ENCODE measurements around the gene ATP5PO. TPM values are rescaled to one million over a fixed set of nuclear protein-coding genes. Genes with fewer than 3 reads are reported as not detected.

The ATP5PO gene
- total and polyA plus RNA-seq, 4 donors = 72.8 to 200 (median 131) TPM

DNA sequence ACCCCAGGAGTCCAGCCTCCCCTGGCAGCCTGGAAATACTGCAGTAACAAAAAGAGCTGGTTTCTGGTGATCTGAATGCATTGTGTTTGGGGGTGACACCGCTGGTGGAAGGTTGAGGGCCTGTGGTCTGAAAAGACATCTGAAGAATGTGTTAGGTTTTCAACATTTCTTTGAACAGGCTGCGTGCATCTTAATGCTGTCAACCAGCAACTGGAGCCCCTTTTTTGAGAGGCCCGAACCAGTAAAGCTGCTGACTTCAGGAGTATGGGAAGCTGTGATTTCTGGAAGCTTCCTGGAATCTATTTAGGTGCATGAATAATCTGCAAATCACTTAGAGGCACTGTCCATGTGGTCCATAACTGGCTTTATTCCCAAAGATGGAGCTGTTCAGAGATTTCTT lies 17.0 kb downstream of the ATP5PO start:
- Histone ChIP-seq H3K9ac (ENCODE audit: low read depth in 1 of 2, low read length in 2 of 2) (no peak overlapping the region), H3K27ac (ENCODE audit: low read depth in 1 of 2, low read length in 2 of 2) (no peak overlapping the region), H3K36me3 (ENCODE audit: control insufficient read depth in 4 of 4, insufficient read depth in 3 of 4, low read depth in 1 of 4, low read length in 3 of 4) (peaks cover 0 to 12% (median 7%) of the 10 kb centered on the region in 4 donors), H3K4me1 (ENCODE audit: control insufficient read depth in 4 of 4, insufficient read depth in 4 of 4, low read length in 3 of 4) (peaks cover 1 to 21% (median 13%) of the 10 kb centered on the region in 4 donors), H3K9me3 (ENCODE audit: control insufficient read depth in 4 of 4, low read length in 3 of 4) (no peaks in the 10 kb centered on the region), H3K27me3 (ENCODE audit: control insufficient read depth in 4 of 4, insufficient read depth in 4 of 4, low read length in 3 of 4) (no peaks in the 10 kb centered on the region), H3K4me3 (ENCODE audit: low read depth in 1 of 3, low read length in 3 of 3) (no peak overlapping the region)
- TF ChIP-seq FOXA1 (IDR thresholded peaks at IDR 0.05) = no peak
- no peak for TF ChIP-seq SP1 (IDR thresholded peaks at IDR 0.05)
- TF ChIP-seq JUND (IDR thresholded peaks at IDR 0.05) = no peak
- no peak for TF ChIP-seq HNF4G (IDR thresholded peaks at IDR 0.05)
- TF ChIP-seq MAX (IDR thresholded peaks at IDR 0.05) = no peak
- TF ChIP-seq, protein P1, sequence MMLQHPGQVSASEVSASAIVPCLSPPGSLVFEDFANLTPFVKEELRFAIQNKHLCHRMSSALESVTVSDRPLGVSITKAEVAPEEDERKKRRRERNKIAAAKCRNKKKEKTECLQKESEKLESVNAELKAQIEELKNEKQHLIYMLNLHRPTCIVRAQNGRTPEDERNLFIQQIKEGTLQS (IDR thresholded peaks at IDR 0.05) = no peak
- TF ChIP-seq TAF1 (conservative IDR thresholded peaks at IDR 0.05) = no peak
- DNase-seq (ENCODE audit: low spot score) = no peak
- 94% methylated on average over 3 of the region's 3 CpGs for WGBS

DNA sequence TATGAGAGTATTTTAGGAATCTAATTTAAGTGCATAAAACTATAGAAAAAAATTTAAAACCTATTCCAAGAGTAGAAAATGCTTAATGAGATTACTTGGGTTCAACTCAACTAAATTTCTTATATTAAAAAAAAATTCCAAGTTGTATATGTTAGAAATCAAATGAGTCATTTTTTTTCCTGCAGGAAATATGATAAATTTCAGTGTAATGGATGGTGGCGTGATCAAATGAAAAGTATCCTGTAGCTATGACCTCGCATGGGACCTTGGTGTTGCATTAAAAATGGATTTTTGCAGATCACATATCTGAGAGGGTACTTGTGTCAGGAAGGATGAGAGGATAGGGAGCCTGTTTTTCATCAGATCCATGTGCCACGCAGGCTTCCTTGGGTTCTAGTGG lies 17.9 kb downstream of the ATP5PO start:
- peaks cover 0 to 8% (median 3%) of the 10 kb centered on the region in 4 donors for H3K36me3 ChIP-seq (ENCODE audit: control insufficient read depth in 4 of 4, insufficient read depth in 3 of 4, low read depth in 1 of 4, low read length in 3 of 4)
- H3K27ac ChIP-seq (ENCODE audit: low read depth in 1 of 2, low read length in 2 of 2) = no peak overlapping the region
- H3K4me3 ChIP-seq (ENCODE audit: low read depth in 1 of 3, low read length in 3 of 3) = no peak overlapping the region
- peaks cover 1 to 21% (median 13%) of the 10 kb centered on the region in 4 donors for H3K4me1 ChIP-seq (ENCODE audit: control insufficient read depth in 4 of 4, insufficient read depth in 4 of 4, low read length in 3 of 4)
- TF ChIP-seq, protein P2, sequence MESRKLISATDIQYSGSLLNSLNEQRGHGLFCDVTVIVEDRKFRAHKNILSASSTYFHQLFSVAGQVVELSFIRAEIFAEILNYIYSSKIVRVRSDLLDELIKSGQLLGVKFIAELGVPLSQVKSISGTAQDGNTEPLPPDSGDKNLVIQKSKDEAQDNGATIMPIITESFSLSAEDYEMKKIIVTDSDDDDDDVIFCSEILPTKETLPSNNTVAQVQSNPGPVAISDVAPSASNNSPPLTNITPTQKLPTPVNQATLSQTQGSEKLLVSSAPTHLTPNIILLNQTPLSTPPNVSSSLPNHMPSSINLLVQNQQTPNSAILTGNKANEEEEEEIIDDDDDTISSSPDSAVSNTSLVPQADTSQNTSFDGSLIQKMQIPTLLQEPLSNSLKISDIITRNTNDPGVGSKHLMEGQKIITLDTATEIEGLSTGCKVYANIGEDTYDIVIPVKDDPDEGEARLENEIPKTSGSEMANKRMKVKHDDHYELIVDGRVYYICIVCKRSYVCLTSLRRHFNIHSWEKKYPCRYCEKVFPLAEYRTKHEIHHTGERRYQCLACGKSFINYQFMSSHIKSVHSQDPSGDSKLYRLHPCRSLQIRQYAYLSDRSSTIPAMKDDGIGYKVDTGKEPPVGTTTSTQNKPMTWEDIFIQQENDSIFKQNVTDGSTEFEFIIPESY (IDR thresholded peaks at IDR 0.05) = no peak
- TF ChIP-seq FOXA2 (IDR thresholded peaks at IDR 0.05) (no peak), EGR1 (IDR thresholded peaks at IDR 0.05; ENCODE audit: low read depth in 2 of 2) (no peak), RXRA (IDR thresholded peaks at IDR 0.05) (no peak), HNF4A (conservative IDR thresholded peaks at IDR 0.05) (no peak), CTCF (IDR thresholded peaks at IDR 0.05; ENCODE audit: low read depth, low read length, missing input control) (no peak), JUND (IDR thresholded peaks at IDR 0.05) (no peak)
- TF ChIP-seq, protein P3, sequence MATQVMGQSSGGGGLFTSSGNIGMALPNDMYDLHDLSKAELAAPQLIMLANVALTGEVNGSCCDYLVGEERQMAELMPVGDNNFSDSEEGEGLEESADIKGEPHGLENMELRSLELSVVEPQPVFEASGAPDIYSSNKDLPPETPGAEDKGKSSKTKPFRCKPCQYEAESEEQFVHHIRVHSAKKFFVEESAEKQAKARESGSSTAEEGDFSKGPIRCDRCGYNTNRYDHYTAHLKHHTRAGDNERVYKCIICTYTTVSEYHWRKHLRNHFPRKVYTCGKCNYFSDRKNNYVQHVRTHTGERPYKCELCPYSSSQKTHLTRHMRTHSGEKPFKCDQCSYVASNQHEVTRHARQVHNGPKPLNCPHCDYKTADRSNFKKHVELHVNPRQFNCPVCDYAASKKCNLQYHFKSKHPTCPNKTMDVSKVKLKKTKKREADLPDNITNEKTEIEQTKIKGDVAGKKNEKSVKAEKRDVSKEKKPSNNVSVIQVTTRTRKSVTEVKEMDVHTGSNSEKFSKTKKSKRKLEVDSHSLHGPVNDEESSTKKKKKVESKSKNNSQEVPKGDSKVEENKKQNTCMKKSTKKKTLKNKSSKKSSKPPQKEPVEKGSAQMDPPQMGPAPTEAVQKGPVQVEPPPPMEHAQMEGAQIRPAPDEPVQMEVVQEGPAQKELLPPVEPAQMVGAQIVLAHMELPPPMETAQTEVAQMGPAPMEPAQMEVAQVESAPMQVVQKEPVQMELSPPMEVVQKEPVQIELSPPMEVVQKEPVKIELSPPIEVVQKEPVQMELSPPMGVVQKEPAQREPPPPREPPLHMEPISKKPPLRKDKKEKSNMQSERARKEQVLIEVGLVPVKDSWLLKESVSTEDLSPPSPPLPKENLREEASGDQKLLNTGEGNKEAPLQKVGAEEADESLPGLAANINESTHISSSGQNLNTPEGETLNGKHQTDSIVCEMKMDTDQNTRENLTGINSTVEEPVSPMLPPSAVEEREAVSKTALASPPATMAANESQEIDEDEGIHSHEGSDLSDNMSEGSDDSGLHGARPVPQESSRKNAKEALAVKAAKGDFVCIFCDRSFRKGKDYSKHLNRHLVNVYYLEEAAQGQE (IDR thresholded peaks at IDR 0.05) = no peak
- no peaks in the 10 kb centered on the region for H3K27me3 ChIP-seq (ENCODE audit: control insufficient read depth in 4 of 4, insufficient read depth in 4 of 4, low read length in 3 of 4)
- WGBS = 95% methylated on average over 3 of the region's 3 CpGs
- no peak overlapping the region for H3K9ac ChIP-seq (ENCODE audit: low read depth in 1 of 2, low read length in 2 of 2)
- no peak for DNase-seq (ENCODE audit: low spot score)
- no peaks in the 10 kb centered on the region for H3K9me3 ChIP-seq (ENCODE audit: control insufficient read depth in 4 of 4, low read length in 3 of 4)

Data from liver (tissue), 9 donors.